ENCODE results near the gene TMEM52.

- TF ChIP-seq RARB (CRISPR knock-in tag; IDR thresholded peaks at IDR 0.05) (no peak), PPARA (CRISPR knock-in tag; IDR thresholded peaks at IDR 0.05; ENCODE audit: borderline replicate concordance) (no peak), ZC3H10 (CRISPR knock-in tag; IDR thresholded peaks at IDR 0.05) (no peak), TOX (CRISPR knock-in tag; IDR thresholded peaks at IDR 0.05; ENCODE audit: borderline replicate concordance) (no peak), CSDC2 (CRISPR knock-in tag; IDR thresholded peaks at IDR 0.05) (no peak), TCF4 (CRISPR knock-in tag; IDR thresholded peaks at IDR 0.05; ENCODE audit: borderline replicate concordance) (no peak), ZFP30 (CRISPR knock-in tag; IDR thresholded peaks at IDR 0.05) (no peak)
Observed at GRCh38 chr1:1906185-1907097, 12.6 kb downstream of the TMEM52 start.

Measured in SK-N-SH treated with all-trans-retinoic acid at 6 μM for 48 hours (cell line).